GM19025 (cell line): ENCODE data around the gene SPANXN5.
"Not testable (repeated sequence)": the region's sequence is repeated elsewhere in the genome, so short reads cannot be mapped to it uniquely, and the experiment has no call there.

Experiments used
- ATAC-seq: cut with Tn5 transposase; IDR thresholded peaks from one replicate; pipeline ENCODE4 v1.9.1; 2021; ENCODE audit warnings: mild to moderate bottlenecking, low read depth, moderate library complexity; ENCODE audit not compliant: unreplicated experiment

The SPANXN5 gene

DNA sequence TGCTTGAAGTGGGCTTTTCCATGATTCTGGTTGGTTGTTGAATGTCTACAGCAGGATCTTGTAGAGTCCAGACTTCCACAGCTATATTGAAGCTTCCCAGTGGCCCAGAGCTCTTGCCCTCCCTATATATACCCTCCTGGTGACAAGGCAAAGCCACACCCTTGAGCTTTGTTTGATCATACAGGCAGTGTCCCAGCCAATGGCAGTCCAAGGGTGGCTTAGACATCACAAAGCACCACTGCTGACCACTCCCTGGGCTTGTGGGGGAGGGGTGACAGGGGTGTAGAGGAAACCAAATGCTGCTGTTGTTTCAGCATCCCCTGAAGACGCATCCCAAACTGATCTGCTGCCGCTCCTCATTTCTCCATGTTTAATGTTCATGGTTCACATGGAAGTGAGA is at the start of gene SPANXN5:
Gene SPANXN5 (minus strand): TSS at position 101 of the 400 bp plus-strand sequence. CDS start 79 bp downstream, at position 22.
- ATAC-seq, result not testable (repeated sequence)

- not testable (repeated sequence) for ATAC-seq
These were observed 46.4 kb upstream of the SPANXN5 start for GRCh38 chrX:52843619-52844018.

DNA sequence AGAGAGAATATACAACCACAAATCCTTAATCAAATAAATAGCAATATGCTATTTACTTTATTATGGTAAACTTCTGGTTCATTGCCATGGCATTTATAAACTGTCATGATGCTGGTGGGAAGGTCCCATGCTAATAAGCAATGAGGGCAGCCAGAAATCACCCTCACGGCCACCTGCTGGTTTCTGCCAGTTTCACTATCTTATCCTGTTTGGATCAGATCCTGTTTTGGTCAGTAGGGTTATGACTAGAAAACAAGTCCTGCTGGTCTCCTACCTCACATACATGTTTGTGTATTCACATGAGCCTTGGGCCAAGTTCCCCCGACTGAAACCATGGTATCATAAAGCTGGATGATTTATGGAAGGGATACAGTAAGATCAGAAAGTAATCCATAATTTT is 41.9 kb upstream of the SPANXN5 start:
- ATAC-seq, result no peak

DNA sequence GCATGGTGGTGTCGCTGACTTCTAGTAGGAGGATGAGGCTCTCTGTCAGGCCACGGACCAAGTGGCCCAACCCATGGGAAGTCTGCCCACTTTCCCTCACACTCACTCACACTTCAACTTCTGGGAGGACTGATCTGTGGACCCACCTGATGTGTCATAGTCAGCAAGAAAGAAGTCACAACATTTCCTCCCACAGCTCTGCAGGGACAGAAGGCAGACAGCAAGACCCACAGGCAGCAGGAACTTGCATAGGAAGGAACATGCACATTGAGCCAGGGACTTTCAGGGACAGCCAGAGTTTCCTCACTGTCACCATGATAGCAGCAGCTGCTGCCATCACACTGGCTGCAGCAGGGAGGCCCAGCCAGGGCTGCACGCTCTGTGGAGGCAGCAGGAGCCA is 33.3 kb upstream of the SPANXN5 start:
- no peak for ATAC-seq

DNA sequence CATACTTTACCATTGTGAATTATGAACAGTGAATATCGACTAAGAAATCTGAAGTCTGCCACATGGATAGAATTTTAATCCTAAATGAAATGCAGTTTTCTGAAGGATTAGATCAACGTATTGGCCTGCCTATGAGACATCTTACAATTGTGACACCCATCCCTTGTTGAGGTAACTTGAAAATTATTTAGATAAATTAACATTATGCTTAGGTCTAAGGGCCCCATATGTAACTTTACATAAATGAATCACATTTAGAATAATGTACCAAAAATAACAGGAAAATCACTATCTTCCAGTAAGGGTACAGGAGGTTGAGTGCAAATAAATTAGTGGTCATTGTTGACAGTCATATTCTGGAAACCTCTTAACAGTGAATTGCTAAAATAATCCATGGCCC is 27.4 kb upstream of the SPANXN5 start:
- no peak for ATAC-seq

- no peak for ATAC-seq
These were observed 24.0 kb upstream of the SPANXN5 start for GRCh38 chrX:52821079-52821760.

DNA sequence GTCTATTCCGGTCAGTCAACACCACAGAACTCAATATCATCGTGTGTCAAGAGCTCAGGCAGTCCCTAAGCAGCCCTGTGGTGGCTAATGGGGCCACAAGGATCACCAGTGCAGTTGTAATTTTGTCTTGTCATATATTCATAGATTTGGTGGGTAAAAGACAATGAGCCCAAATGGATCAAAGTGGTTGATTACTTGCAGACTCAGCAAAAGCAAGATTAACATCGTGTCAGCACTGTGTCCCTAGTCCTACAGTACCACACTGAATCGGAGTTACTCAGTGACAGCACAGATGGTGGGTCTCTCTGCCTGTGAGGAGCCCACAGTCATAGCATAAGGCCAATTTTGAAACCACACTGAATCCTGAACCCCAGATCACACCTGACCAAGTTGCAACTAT is 22.6 kb upstream of the SPANXN5 start:
- no peak for ATAC-seq

DNA sequence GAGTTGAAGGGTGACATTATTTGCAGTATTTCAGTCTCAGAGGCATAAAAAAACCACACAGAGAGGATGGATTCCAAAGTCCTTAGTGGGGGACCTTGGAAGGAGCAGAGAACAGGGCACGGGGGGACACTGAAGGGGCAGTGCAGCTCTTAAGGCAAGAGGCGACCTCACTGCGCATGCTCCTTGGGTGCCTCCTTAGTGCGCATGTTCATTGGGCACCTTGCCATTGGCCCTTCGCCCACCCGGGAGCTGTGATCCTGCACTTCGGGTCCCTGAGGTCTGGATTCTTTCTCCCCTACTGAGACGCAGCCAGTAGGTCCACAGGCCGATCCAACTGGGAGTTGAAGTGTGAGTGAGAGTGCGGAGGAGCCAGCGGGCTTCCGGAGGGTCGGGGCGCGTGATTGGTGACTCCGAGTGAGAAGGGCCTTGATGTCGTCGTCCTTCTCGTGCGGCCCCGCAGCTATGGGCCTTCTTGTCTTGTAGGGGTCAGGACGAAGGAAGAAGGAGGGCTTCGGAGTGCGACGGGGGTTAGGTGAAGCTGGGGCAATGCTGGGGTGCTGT is 13.9 kb upstream of the SPANXN5 start, which contains the start of gene XAGE5:
Gene XAGE5 (plus strand): TSS at position 223 of the 561 bp plus-strand sequence. CDS start 1,280 bp downstream, outside the sequence.
- ATAC-seq, result no peak

- ATAC-seq, result not testable (repeated sequence)
These were observed 7.6 kb upstream of the SPANXN5 start for GRCh38 chrX:52804876-52805275.

DNA sequence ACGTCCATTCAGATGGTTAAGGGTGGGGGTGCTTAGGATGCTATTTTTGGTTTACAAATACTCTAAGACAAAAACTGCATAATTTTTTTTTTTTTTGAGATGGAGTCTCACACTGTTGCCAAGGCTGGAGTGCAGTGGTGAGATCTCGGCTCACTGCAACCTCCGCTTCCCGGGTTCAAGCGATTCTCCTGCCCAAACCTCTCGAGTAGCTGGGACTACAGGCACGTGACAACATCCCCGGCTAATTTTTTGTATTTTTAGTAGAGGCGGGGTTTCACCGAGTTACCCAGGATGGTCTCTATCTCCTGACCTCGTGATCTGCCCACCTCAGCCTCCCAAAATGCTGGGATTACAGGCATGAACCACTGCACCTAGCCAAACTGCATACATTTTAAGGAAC is 23.7 kb downstream of the SPANXN5 start:
- ATAC-seq, result not testable (repeated sequence)

DNA sequence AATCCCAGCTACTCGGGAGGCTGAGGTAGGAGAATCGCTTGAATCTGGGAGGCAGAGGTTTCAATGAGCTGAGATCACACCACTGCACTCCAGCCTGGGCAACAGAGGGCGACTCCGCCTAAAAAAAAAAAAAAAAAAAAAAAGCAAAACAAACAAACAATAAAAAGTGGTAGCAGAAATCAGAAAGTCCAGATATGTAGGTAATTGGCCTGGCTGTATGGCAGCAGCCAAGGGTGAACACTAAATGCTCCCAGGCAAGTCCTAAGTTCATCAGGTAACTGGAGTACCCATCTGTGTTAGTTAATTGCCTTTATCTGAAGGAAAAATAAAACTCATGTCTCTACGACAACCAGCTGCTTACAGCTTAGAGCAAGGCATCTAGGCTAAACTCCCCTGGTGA is 31.2 kb downstream of the SPANXN5 start:
- ATAC-seq, result not testable (repeated sequence)

DNA sequence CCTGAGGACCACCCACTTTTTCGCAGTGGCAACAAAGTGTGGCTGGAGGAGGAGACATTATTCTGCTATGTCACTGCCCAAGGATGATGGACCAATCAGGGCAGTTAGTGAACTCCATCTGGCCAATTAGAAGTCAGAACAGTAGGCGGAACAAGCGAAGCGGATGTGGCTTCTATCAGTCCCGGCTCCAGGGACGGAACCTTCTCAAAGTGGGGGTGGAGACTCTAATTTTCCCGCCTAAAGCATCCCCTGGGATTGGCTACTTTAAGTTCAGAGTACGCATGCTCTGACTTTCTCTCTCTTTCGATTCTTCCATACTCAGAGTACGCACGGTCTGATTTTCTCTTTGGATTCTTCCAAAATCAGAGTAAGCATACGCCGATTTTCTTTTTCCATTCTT is 46.3 kb downstream of the SPANXN5 start, which contains the start of gene SSX2B:
Gene SSX2B (plus strand): TSS at position 301 of the 400 bp plus-strand sequence. CDS start 1,429 bp downstream, outside the sequence.
- not testable (repeated sequence) for ATAC-seq
